Stimulated activated CD8-positive, alpha-beta memory T cell treated with anti-CD3 and anti-CD28 coated beads, Interleukin-12 subunit alpha, Interleukin-12 subunit beta, amount 100 ng/mL, for 4 hours (primary cell): ENCODE data around the gene ITPR3.
A peak's percentile ranks its signal among the peaks of the same experiment; 100 is the strongest.
"Not testable (repeated sequence)": the region's sequence is repeated elsewhere in the genome, so short reads cannot be mapped to it uniquely, and the experiment has no call there.

Source experiments
- DNase-seq: peaks from one replicate; pipeline ENCODE4 v3.0.0-alpha.2; 2020; ENCODE audit warnings: low read depth

ITPR3 gene

DNA sequence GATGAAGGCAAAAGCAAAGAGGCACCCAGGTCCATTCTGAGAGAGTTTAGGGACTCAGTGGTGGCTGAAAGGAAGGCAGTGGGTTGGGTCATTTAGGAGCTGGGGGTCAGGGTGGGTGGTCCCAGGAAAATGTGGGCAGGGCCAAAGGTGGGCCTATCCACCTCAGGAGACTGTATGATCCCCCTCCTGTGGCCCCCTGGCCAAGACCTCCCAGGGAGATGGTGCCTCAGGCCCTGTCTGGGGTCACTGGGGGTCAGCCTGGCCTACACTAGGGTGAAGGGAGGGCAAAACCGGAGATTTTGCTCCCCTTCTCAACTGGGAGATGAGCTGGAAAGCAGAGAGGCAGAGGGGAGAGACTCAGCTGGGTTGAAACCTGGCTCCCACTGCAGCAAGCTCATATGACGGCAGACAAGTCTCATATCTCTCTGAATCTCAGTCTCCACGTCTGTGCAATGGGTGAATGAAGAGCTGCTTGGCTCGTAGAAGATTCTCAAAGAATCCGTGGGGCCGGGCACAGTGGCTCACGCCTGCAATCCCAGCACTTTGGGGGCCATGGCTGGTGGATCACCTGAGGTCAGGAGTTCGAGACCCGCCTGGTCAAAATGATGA lies 29.6 kb upstream of the ITPR3 start:
- no peak for DNase-seq

DNA sequence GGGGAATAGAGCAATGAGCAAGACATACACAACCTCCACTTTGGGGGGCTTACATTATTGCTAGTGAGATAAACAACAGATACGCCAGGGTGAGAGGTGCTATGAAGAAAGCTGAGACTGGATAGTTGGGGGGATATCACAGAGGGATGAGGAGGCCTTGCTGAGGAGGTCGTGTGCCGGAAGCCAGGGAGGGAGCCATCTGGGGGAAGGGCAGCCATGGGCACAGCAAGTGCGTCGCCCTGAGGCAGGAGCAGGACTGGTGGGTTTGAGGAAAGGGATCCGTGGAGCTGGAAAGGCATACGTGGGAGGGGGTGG lies 28.9 kb upstream of the ITPR3 start:
- no peak for DNase-seq

DNA sequence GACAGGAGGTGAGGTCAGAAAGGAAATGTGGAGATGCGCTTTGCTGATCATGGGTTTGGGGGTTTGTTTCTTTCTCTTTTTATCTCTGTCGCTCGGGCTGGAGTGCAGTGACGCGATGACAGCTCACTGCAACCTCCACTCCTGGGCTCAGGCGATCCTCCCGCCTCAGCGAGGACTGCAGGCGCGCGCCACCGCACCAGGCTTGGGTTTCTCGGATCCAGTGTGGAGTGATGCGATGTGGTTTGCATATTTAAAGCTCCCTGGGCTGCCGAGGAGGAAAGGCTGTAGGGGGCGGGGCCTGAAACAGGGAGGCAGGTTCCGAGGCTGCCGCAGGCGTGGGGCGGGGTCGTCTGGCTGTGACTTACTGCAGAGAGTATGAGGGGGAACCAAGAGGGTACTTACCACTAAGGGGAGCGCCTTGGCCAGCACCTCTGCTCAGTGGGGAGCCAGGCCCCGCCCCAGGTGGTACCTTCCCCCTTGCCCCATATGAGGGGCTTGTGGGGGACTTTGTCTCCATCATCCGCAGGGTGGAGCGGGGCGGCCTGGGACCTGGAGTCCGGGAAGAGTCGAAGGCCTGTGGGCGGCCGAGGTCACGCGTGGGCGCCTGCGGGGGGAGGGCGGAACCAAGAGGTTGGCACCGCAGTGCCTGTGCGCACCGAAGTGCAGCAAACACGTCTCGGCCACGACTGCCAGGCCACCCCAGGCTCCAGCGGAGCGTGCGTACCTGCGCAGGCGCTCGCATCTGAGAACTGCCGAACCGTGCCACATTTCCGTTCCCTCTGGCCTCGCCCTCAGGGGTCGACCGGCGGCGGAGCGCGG lies 28.3 kb upstream of the ITPR3 start:
- DNase-seq, result peak; percentile 20

DNA sequence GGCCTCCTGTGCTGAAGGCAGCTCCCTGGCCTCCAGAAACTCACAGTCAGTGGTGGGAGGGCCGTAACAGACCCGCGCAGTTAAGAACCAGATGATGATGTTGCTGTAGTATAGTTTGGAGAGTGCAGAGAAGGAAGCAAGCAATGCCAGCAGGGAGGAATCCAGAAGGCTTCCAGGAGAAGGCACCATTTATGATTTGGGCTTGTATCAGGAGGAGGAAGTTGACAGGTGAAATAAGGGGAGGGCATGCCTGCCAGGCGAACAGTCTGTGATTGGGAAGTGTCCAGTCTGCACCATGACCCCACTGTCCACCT lies 27.8 kb upstream of the ITPR3 start:
- no peak for DNase-seq

GRCh38 chr6:33595001-33595846 lies 25.9 kb upstream of the ITPR3 start:
- no peak for DNase-seq

GRCh38 chr6:33596894-33597293 lies 24.2 kb upstream of the ITPR3 start:
- DNase-seq, result not testable (repeated sequence)

DNA sequence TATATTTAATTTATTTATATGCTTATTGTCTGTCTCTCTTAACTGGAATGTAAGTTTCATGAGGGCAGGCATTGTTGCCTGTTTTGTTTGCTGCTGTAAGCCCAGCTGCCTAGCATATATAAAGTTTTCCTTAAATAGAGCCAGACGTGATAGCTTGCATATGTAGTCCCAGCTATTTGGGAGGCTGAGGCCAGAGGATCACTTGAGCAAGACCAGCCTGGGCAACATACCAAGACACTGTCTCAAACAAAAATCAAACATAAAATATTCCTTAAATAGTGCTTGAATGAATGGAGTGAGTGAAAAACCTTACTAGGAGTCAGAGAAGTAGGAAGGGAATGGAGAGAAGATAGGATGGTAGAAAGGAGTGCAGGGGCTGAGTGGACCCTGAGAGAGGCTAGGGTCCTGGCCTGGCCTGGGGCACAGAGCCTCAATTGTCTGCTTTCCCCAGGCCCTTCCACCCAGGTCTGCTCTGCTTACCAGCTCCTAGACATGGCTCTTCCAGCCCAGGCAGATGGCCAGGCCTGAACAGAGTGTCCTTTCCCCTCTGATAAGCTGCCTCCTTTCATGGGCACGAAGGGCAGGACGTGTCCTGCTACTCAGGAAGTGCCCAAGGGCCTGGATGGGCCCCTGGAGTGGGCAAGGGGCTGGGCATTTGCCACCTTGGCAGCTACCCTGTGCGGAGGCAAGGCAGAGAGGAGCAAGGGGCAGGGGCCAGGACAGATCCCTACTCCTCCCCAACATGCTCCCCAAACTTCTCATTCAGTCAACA lies 23.4 kb upstream of the ITPR3 start:
- no peak for DNase-seq

GRCh38 chr6:33599413-33599938 lies 21.6 kb upstream of the ITPR3 start:
- DNase-seq, result no peak

DNA sequence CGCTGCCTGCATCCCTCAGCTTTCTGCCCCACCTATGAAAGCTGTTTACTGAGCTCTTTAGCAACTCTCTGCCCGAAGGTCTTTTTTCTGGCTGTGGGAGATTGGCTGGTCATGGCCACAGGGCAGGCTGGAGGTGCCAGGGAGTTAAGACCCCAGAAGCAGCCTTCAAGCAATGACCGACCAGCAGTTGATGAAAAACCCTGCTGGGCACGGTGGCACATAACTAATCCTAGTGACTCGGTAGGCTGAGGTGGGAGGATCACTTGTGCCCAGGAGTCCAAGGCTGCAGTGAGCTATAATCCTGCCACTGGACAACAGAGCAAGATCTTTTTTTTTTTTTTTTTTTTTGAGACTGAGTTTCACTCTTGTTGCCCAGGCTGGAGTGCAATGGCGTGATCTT lies 20.4 kb upstream of the ITPR3 start:
- DNase-seq, result no peak

DNA sequence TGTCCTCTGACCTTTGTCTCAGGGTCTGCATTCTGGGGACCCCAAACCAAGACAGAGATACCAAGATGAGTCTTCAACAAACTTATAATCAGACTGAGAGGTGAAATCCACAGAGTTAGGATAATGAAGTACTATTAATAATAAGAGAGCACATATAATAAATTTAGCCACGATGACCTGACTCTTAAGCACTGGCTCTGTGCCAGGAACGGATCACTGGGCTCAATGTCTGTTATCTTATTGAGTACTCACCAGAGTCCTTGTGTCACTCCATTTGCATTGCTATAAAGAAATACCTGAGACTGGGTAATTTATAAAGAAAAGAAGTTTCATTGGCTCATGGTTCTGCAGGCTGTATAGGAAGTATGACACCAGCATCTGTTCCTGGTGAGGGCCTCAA lies 18.9 kb upstream of the ITPR3 start:
- DNase-seq, result no peak

DNA sequence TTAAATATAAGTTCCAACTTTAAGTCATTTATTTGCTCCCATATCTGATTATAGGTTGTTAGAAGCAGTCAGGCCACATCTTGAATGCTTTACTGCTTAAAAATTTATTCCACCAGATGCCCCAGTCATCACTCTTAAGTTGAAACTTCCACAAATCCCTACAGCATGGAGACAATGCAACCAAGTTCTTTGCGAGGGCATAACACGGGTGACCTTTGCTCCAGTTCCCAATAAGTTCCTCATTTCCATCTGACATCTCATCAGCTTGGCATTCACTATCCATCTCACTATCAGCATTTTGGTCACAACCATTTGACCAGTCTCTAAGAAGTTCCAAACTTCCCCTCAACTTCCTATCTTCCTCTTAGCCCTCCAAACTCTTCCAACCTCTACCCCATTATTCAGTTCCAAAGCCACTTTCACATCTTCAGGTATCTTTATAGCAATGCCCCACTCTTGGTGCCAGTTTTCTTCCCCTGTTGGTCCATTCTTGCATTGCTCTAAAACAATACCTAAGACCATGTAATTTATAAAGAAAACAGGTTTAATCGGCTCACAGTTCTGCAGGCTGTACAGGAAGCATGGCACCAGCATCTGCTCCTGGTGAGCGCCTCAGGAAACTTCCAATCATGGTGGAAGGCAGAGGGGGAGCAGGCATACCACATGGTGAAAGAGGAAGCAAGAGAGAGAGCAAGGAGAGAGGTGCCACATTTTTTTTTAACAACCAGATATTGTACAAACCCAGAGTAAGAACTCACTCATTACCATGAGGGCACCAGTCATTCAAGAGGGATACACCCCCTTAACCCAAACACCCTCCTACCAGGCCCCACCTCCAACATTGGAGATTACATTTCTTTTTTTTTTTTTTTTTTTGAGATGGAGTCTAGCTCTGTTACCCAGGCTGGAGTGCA lies 15.9 kb upstream of the ITPR3 start:
- no peak for DNase-seq

GRCh38 chr6:33606642-33607041 lies 14.5 kb upstream of the ITPR3 start:
- DNase-seq, result no peak

- DNase-seq, result no peak
Observed at GRCh38 chr6:33607126-33607783, 13.9 kb upstream of the ITPR3 start.

- DNase-seq, result no peak
Observed at GRCh38 chr6:33607784-33608161, 13.3 kb upstream of the ITPR3 start.

DNA sequence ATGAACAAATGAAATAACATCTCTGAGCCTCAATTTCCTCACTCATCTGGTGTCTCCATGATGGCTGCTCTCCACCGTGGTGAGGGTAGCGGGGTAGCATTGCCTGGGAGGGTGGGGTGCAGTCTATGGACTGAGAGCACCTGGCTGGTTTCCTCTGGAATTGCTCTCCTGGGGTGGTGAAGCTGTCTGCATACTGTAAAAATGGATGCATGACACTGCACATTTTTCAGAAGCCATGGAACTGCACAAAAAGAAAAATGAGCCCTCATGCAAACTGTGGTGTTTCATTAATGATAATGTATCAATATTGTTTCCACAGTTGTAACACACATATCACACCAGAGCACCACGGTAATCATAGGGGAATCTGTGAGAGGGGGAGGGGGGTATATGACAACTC lies 12.1 kb upstream of the ITPR3 start:
- DNase-seq, result no peak

DNA sequence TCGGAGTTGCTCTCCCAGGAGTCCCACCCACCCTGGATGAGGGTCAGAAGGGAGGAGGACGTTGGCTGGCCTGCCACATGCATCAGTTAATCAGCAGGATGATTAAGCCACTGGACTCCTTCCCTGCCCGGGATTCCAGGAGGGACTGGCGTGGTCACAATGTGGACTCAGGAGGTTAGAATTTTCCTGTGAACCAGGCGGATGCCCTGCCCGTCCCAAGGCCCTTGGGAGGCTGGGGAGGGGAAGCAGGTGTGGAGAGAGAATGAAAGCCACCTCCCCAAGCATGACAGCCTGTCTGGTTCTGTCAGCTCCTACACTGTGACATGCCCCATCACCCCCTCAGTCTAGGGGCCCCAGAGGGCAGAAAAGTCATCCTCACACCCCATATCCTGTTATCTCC lies 11.6 kb upstream of the ITPR3 start:
- DNase-seq, result no peak

DNA sequence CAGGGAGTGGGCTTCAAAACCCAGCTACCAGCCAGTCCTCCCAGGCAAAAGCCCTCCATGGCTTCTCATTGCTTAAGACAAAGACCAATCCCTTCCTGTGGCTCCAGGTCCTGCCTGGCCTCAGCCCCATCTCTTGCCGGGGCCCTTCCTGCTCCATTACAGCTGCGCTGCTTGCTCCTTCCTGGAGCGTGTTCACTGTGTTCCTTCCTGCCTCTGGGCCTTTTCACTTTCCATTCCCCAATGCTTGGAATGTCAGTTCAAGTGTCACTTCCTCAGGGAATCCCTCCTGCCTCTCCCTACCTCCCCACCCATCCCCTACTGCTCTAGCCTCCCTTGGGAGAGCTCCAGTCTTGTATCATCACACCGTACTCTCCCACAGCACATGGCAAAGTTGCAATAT lies 11.1 kb upstream of the ITPR3 start:
- DNase-seq, result no peak

- no peak for DNase-seq
Observed at GRCh38 chr6:33610779-33611732, 10.1 kb upstream of the ITPR3 start.

- no peak for DNase-seq
Observed at GRCh38 chr6:33613146-33613794, 7.9 kb upstream of the ITPR3 start.
